Glutamatergic neuron (in vitro differentiated cells): Measurements from ENCODE around the gene SDF4. TPM values are rescaled to one million over a fixed set of nuclear protein-coding genes. Genes with fewer than 3 reads are reported as not detected.
A peak's percentile ranks its signal among the peaks of the same experiment; 100 is the strongest.

Source experiments
- DNase-seq: peaks from one replicate; pipeline ENCODE4 v3.0.0; 2022
- H3K27ac Mint-ChIP-seq: one replicate; pipeline ENCODE4 v1.8.0; 2020; ENCODE audit warnings: mild to moderate bottlenecking, mixed read lengths, inconsistent platforms; ENCODE audit not compliant: unreplicated experiment
- H3K27me3 Mint-ChIP-seq: one replicate; pipeline ENCODE4 v1.8.0; 2020; ENCODE audit warnings: mild to moderate bottlenecking, moderate library complexity, mixed read lengths, inconsistent platforms; ENCODE audit not compliant: unreplicated experiment
- H3K36me3 Mint-ChIP-seq: one replicate; pipeline ENCODE4 v1.8.0; 2020; ENCODE audit warnings: mild to moderate bottlenecking, mixed read lengths, inconsistent platforms; ENCODE audit not compliant: unreplicated experiment
- H3K4me1 Mint-ChIP-seq: one replicate; pipeline ENCODE4 v1.8.0; 2020; ENCODE audit warnings: mild to moderate bottlenecking, low read depth, mixed read lengths, inconsistent platforms; ENCODE audit not compliant: unreplicated experiment
- H3K4me3 Mint-ChIP-seq: one replicate; pipeline ENCODE4 v1.8.0; 2020; ENCODE audit warnings: mild to moderate bottlenecking, mixed read lengths, inconsistent platforms; ENCODE audit not compliant: unreplicated experiment
- H3K9me3 Mint-ChIP-seq: one replicate; pipeline ENCODE4 v1.8.0; 2020; ENCODE audit warnings: mild to moderate bottlenecking, moderate library complexity, mixed read lengths, inconsistent platforms; ENCODE audit not compliant: unreplicated experiment
- CTCF ChIP-seq: fragments of 200-600 bp; sonication (generic); IDR thresholded peaks from one replicate; pipeline ENCODE4 v1.5.0; 2021; ENCODE audit not compliant: partially characterized antibody, unreplicated experiment
- microRNA-seq: library from miRNA; unstranded; fragments of <30 nt; microRNA quantifications from one replicate; pipeline ENCODE4, GENCODE V29; 2020; ENCODE audit not compliant: unreplicated experiment
- total RNA-seq: library from RNA; stranded (reverse); fragmentation: NEBNext Ultra II Directional; extraction: Animal tissue kit (Norgen Biotek cat#: 25700); gene quantifications from one replicate; pipeline ENCODE4 v1.2.1, GENCODE V29; 2021; ENCODE audit not compliant: unreplicated experiment

SDF4 gene
- total RNA-seq, 1 donor from 2014 or later: 89.2 TPM

- Mint-ChIP-seq H3K27ac (no peak overlapping the region), H3K27me3 (peaks cover 29% of the 10 kb centered on the region), H3K9me3 (peaks cover 29% of the 10 kb centered on the region), H3K4me3 (no peak overlapping the region), H3K36me3 (no peaks in the 10 kb centered on the region), H3K4me1 (peaks cover 4% of the 10 kb centered on the region)
- peak; percentile 54 for DNase-seq
- no peak for TF ChIP-seq CTCF
Measured at GRCh38 chr1:1168451-1169411, 63.1 kb downstream of the SDF4 start.

- Mint-ChIP-seq H3K27me3 (peaks cover 33% of the 10 kb centered on the region), H3K36me3 (no peaks in the 10 kb centered on the region), H3K9me3 (peaks cover 28% of the 10 kb centered on the region), H3K4me1 (peaks cover 4% of the 10 kb centered on the region), H3K4me3 (no peak overlapping the region), H3K27ac (no peak overlapping the region)
- TF ChIP-seq CTCF: no peak
- DNase-seq: peak; percentile 47
Measured at GRCh38 chr1:1167841-1168450, 63.9 kb downstream of the SDF4 start.

- TF ChIP-seq CTCF: no peak
- Mint-ChIP-seq H3K27me3 (peaks cover 33% of the 10 kb centered on the region), H3K9me3 (peaks cover 28% of the 10 kb centered on the region), H3K27ac (no peak overlapping the region), H3K36me3 (no peaks in the 10 kb centered on the region), H3K4me3 (no peak overlapping the region), H3K4me1 (peaks cover 4% of the 10 kb centered on the region)
- DNase-seq: peak; percentile 47
Measured at GRCh38 chr1:1167398-1167821, 64.4 kb downstream of the SDF4 start.

Small RNA genes within 50 kb of the gene (microRNA-seq; reads per million reads assigned to microRNA genes)
- gene MIR200A (861 reads per million, percentile 88 among the genes with 10 or more reads in this experiment), gene MIR200B (90.4 reads per million, percentile 73 among the genes with 10 or more reads in this experiment), gene MIR429 (23.2 reads per million, percentile 60 among the genes with 10 or more reads in this experiment)

Other genes starting within 250 kb of the SDF4 start
- gene PERM1, start 249.9 kb downstream of the SDF4 start, total RNA-seq: 0.32 TPM
- gene HES4, start 231.9 kb downstream of the SDF4 start, total RNA-seq: 218 TPM
- gene ISG15, start 218.5 kb downstream of the SDF4 start, total RNA-seq: 18.4 TPM
- gene AGRN, start 211.9 kb downstream of the SDF4 start, total RNA-seq: 914 TPM
- not detected for gene RNF223, start 157.7 kb downstream of the SDF4 start, total RNA-seq
- gene C1orf159, start 115.9 kb downstream of the SDF4 start, total RNA-seq: 24.5 TPM
- not detected for gene TTLL10, start 58.1 kb downstream of the SDF4 start, total RNA-seq
- 3.0 TPM for gene TNFRSF18, start 25.4 kb downstream of the SDF4 start, total RNA-seq
- gene TNFRSF4, start 17.8 kb downstream of the SDF4 start, total RNA-seq: 0.29 TPM
- gene B3GALT6, start 236 bp upstream of the SDF4 start, total RNA-seq: 30.0 TPM
- gene C1QTNF12, start 14.7 kb upstream of the SDF4 start, total RNA-seq: 9.1 TPM
- 88.1 TPM for gene UBE2J2, start 41.9 kb upstream of the SDF4 start, total RNA-seq
- gene SCNN1D, start 48.4 kb upstream of the SDF4 start, total RNA-seq: 8.4 TPM
- gene ACAP3, start 75.9 kb upstream of the SDF4 start, total RNA-seq: 1,099 TPM
- gene PUSL1, start 76.6 kb upstream of the SDF4 start, total RNA-seq: 45.5 TPM
- gene INTS11, start 92.7 kb upstream of the SDF4 start, total RNA-seq: 147 TPM
- gene CPTP, start 92.8 kb upstream of the SDF4 start, total RNA-seq: 18.7 TPM
- 1.3 TPM for gene TAS1R3, start 99.3 kb upstream of the SDF4 start, total RNA-seq
- gene DVL1, start 117.4 kb upstream of the SDF4 start, total RNA-seq: 124 TPM
- gene MXRA8, start 126.6 kb upstream of the SDF4 start, total RNA-seq: 7.7 TPM
- 130 TPM for gene AURKAIP1, start 143.2 kb upstream of the SDF4 start, total RNA-seq
- gene CCNL2, start 167.3 kb upstream of the SDF4 start, total RNA-seq: 394 TPM
- gene MRPL20, start 175.3 kb upstream of the SDF4 start, total RNA-seq: 98.6 TPM
- 38.4 TPM for gene ANKRD65, start 189.3 kb upstream of the SDF4 start, total RNA-seq
- 56.9 TPM for gene VWA1, start 203.7 kb upstream of the SDF4 start, total RNA-seq
- gene ATAD3C, start 217.7 kb upstream of the SDF4 start, total RNA-seq: 10.2 TPM
- gene ATAD3B, start 239.8 kb upstream of the SDF4 start, total RNA-seq: 34.9 TPM